ENCODE data around the gene PLS1.

Gene PLS1

DNA sequence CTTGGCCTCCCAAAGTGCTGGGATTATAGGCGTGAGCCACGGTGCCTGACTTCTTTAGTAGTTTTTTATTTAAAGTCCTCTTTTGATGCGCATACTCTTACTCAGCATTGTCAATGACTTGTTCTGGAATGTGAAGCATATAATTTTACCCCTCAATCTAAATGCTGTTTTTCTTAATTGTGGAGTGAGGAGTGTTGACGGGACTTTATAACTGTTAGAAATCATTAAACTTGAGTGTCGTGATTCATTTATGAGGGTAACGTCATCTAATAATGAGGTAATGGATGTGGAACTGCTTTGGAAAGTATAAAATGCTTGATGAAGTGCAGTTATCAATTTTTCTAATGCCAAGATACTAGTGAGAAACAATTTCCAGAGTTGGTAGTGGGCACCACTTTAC, 48.3 kb downstream of the PLS1 start:
- no peak for DNase-seq

DNA sequence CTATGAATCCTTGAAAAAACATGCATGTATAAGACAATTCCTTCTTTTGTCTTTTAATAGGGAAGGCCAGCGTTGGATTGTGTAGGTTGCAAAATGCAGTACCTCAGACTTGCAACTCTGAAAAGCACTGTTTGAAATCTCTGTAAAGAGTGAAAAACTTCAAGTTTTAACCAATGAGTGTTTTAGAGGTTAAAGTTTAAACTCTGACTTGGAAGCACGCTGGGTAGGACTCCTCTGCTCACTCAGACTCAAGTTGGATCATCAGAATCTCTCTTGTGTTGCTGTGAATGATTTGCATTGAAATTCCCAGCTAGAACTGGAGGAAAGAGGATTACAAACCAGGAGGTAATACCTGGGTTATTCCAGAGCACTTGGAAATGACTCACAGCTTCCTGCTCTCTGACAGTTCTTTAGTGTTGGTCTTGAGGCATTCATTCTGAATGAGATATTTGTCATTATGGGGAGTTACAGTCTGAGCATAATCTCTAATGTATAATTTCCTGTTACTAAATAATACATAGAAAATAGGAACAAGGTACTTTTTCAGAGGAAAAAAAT, 49.1 kb downstream of the PLS1 start:
- DNase-seq, result no peak

DNA sequence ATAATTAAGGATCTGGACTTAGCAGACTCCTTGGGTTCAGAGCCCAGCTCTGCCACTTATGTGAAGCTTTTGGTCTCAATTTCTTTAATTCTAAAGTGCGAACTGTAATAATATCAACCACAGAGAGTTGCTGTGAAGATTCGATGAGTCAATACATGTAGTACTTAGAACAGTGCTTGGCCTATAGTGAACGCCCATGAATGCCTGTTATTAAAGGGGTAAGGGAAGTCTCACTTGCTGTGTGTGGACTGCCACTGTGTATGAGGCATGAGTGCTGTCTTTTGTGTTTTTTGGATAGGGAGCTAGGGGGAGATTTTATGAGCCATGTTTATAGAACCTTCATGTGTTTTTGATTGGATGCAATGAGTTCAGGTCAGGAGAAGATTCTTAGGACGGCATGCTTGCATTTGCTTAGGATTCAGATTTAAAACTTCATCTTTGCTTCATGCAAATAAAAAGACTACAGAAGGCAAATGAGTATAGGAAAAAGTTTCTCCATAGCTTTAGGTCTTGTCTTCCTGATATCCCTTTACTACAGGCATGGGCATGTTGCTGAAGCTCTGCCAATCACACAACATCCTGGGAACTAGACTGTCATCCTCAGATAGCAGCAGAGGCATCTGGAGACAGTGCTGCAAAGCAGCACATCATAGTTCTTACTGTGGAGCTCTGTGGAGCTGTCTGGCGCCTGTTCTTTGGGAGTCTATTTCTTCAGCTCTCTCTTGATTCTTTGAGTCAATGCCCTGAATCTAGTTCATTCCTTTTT, 50.0 kb downstream of the PLS1 start:
- no peak for DNase-seq

DNA sequence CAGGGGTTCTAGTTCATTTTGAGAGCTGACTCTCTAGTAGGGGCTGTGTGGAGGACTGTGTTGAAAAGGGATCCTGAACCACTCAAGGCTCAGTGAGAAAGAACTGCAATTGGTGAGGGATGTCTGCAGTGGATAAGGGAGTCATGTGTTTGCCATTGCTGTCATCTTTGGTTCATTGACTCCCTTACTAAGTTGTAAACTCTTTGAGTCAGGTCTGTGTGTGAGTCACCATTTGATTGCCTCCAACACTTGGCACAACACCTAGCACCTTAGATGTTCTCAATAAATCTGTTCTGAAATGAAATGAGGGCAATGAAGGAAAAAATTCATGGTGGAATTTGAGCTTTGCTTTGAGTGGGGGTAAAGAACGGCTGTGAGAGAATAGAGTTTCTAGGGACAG, 51.7 kb downstream of the PLS1 start:
- DNase-seq, result no peak

- DNase-seq, result no peak
Observed at GRCh38 chr3:142648950-142649349, 52.8 kb downstream of the PLS1 start.

DNA sequence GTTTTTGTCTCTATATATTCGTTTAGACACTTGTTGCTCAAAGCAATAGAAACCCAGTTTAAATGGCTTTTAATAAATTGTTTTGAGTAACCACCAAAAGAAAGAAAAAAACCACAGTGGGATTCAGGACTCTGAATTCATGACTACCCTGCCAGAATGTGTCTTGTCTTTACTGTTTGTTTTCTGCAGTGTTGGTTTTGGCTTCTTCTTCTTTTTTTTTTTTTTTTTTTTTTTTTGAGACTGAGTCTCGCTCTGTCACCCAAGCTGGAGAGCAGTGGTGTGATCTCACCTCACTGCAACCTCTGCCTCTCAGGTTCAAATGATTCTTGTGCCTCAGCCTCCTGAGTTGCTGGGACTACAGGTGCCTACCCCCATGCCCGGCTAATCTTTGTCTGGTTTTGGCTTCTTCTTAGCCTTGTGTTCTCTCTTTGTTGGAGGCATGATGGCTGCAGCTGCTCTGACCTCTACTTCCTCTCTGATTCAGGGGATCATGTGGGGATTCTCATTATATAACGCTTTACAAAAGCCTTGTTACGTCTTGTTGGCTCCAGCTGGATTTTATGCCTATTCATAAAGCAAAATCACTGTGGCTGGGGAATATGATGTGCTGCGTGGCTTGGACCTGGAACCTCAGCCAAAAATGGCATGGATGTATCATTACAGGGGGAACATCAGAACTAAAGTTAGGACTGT, 54.0 kb downstream of the PLS1 start:
- DNase-seq, result no peak

DNA sequence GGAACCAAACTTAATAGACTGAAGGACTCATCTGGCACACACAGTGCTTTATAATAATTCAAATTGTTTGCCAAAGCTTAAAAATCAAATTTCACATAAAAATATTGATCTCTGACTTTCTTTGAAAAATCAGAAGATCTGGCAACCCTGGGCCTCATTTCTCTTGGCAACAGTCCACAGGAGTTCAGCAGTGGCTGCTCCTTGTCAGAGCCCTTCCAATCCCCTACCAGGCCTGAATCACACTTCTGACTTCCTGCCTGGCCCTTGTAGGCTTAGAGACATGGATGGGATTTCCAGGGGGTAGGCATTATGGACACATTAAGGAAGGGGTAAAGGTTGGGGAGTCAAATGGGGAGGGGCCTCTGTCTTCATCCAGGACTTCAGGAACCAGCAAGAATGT, 55.5 kb downstream of the PLS1 start:
- no peak for DNase-seq

DNA sequence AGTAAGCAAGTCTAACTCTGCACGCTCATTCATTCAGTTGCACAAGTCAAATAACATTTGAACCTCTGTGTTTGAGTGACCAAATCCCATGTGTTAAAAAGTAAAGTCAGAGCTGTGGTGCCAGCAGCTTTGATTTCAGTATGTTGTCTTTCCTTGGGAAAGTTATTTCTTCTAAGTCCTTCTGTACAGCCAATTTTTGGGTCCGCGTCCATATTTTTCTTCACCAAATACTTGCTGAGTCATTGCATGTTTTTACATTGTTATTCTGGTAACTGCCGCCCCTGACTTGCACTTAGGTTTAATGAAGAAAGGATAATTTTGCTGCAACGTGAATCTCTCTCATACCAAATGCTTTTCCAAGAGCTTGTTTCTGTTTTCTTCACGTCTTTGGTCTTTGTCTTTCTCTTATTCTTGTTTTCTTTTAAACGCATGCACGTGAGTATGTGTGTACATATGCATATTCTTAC, 56.7 kb downstream of the PLS1 start:
- DNase-seq, result no peak

- no peak for DNase-seq
Observed at GRCh38 chr3:142656575-142656974, 60.4 kb downstream of the PLS1 start.

DNA sequence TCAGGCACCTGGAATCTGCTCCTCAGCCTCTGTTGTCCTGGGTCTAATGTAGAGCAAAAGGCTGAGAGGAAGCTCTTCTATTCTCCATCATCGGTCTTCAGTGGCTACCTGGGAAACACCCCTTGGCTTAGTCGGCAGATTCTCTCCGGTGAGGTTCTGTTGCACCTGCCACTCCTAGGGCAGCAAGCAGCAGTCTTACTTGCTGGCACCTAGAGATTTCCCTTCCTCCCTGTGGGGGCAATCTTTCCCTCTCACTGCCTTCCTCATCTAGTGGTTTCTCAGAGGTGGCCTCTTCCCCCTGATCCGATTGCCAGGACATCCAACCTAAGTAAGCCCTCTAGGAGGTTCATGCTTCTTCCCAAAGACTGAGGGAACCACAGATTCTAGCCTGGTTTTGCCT, 60.8 kb downstream of the PLS1 start:
- DNase-seq, result no peak

- no peak for DNase-seq
Observed at GRCh38 chr3:142660383-142660782, 64.2 kb downstream of the PLS1 start.

- no peak for DNase-seq
Observed at GRCh38 chr3:142660893-142661292, 64.7 kb downstream of the PLS1 start.

DNA sequence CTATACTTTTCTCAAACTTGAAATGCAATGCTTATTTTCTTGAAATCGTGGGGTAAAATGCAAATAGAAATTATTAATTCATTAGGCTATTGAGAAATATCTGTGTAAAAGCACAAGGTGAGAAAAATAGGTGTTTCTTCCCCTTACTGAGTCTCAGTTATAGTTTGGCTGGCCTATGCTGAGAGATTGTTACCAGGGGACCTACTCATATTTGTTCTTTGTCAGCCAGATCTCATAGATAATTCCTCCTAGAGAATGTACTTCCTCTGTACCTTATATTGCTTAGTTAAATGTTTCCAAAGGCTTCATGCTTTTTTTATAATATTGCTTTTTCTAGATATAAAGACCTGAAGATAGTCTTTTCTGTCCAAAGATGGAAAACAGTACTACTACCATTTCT, 67.7 kb downstream of the PLS1 start:
- DNase-seq, result no peak

- DNase-seq, result no peak
Observed at GRCh38 chr3:142664311-142664710, 68.1 kb downstream of the PLS1 start.

- DNase-seq, result no peak
Observed at GRCh38 chr3:142664819-142665218, 68.6 kb downstream of the PLS1 start.

GRCh38 chr3:142670120-142670519, 73.9 kb downstream of the PLS1 start:
- DNase-seq, result no peak

- no peak for DNase-seq
Observed at GRCh38 chr3:142676151-142676550, 80.0 kb downstream of the PLS1 start.

DNA sequence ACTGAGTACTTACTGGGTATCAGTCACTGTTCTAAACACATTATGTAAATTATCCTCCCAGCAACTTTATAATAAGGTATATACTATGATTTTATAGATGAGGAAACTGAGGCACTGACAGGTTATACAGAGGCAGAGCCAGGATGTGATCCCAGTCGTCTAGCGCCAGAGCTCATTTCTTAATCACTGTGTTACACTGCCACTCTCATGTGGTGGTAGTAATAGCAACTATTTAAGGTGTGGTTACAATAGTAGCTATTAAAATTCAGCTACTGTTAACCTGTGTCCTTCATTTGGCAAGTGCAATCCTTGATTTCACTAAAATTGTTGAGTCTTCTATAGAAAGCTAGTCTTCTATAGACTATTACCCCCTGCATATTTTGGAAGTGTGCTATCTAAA, 84.5 kb downstream of the PLS1 start:
- no peak for DNase-seq

GRCh38 chr3:142690613-142691012, 94.4 kb downstream of the PLS1 start:
- no peak for DNase-seq

DNA sequence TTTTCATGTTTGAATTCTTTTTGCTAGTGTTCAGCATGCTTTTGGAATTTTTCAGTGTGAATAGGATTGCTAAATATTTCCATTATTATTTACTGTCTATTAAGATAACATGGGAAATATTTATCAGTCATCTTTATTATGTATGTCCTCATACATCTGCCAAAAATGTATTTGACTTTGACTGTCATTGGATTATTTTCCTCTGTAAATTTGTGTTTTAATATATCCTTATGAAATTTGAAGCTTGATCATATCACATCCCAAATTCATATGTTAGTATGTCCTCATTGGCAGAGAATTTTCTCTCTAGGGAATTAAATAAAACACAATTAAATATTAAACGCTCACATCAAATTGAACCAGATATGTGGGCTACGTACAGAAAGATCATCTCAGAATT, 95.3 kb downstream of the PLS1 start:
- no peak for DNase-seq

GRCh38 chr3:142693136-142693853, 97.1 kb downstream of the PLS1 start:
- DNase-seq, result no peak

DNA sequence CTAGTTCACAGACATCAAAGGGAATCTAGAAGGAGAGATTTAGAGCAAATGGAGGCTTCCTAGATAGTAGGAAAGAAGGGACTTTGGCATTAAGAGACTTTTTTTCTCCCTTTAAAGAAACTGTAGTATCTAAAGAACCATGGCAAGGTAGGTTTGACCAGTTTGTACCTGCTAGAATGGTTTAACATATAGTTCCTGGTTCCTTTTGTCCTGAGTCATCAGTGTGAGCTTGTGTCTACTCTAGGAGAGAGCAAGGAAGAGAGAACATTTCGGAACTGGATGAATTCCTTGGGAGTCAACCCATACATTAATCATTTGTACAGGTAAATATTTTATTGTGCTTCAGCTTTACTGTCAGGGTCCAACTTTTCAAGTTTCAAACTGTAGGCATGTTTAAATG, 98.0 kb downstream of the PLS1 start:
- no peak for DNase-seq

DNA sequence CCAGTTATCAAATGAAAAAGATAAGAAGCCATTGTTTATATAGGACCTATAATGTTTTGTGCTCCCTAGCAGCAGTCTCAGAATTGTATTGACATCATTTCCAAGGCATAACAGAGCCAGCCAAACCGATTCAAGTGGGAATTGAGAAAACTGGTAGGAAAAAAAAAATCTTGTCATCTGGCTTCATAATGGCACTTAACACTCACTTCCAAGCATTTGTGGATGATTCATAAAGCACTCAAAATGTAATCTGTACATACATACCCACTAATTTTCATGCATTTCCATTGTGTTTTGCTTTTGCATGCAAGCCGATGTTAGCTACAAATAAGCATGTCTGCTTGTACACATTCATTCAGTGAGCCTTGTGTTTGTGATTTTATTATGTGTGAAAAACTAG, 109.0 kb downstream of the PLS1 start:
- no peak for DNase-seq
